IPS-15b (cell line): ENCODE data around the gene WASF2.
"Not testable (repeated sequence)": the region's sequence is repeated elsewhere in the genome, so short reads cannot be mapped to it uniquely, and the experiment has no call there.

Experiments
- H3K27me3 ChIP-seq: one replicate; pipeline ENCODE4 v1.6.1; 2013; ENCODE audit warnings: low read length; ENCODE audit not compliant: control insufficient read depth, insufficient read depth
- H3K36me3 ChIP-seq: one replicate; pipeline ENCODE4 v1.6.1; 2013; ENCODE audit warnings: low read length; ENCODE audit not compliant: control insufficient read depth, insufficient read depth
- H3K4me1 ChIP-seq: one replicate; pipeline ENCODE4 v1.6.1; 2013; ENCODE audit warnings: mild to moderate bottlenecking, low read length; ENCODE audit not compliant: control insufficient read depth, insufficient read depth
- H3K4me3 ChIP-seq: one replicate; pipeline ENCODE4 v1.5.1; 2013; ENCODE audit warnings: low read depth, low read length
- H3K9ac ChIP-seq: one replicate; pipeline ENCODE4 v1.6.1; 2013; ENCODE audit warnings: low read depth, mild to moderate bottlenecking, low read length
- H3K9me3 ChIP-seq: one replicate; pipeline ENCODE4 v1.6.1; 2013; ENCODE audit warnings: mild to moderate bottlenecking, low read length; ENCODE audit not compliant: control insufficient read depth, insufficient read depth

Gene WASF2

DNA sequence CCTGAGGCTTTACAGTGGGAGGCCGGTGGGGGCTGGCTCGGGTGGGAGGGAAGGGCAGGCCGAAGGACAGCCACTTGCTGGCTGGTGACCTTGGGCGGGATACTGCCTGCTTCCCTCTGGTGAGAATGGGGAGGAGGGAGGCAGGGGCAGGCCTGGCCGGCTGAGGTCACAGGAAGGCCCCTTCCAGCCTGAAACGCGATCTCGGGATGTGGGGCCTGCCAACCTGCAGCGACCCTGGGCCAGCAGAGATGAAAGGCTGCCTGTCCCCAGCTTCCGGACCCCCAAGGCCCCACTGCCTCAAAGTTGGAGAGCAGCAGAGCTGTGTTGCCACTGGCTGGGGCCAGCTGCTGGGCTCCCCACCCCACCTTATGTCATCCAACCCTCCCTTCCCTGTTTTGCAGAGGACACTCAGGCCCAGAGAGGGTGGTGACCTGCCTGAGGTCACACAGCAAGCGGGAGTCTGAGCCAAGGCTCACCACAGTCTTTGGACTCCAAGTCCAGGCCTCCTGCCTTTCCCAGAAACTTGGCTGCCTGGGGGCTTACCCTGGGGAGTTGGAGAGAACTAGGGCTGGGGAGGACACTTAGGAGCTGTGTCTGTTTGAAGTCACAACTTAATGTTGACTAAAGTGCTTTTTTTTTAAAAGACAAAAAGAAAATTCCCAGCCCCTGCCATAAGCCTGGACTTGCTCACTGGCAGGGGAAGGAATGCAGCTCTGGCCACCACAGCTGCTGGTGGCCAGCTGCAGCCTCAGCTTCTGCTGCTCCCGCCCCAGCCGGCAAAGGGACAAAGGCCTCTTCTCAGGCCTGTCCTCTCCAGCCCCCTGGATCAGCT is 14.8 kb upstream of the WASF2 start:
- no peak overlapping the region for H3K4me3 ChIP-seq
- no peaks in the 10 kb centered on the region for H3K27me3 ChIP-seq
- H3K36me3 ChIP-seq = no peaks in the 10 kb centered on the region
- no peak overlapping the region for H3K9ac ChIP-seq
- H3K4me1 ChIP-seq = peaks cover 4% of the 10 kb centered on the region
- no peaks in the 10 kb centered on the region for H3K9me3 ChIP-seq

- no peaks in the 10 kb centered on the region for H3K36me3 ChIP-seq
- H3K27me3 ChIP-seq = no peaks in the 10 kb centered on the region
- peaks cover 4% of the 10 kb centered on the region for H3K4me1 ChIP-seq
- no peaks in the 10 kb centered on the region for H3K9me3 ChIP-seq
- no peak overlapping the region for H3K4me3 ChIP-seq
- H3K9ac ChIP-seq = no peak overlapping the region
Observed at GRCh38 chr1:27503844-27504587, 14.0 kb upstream of the WASF2 start.

DNA sequence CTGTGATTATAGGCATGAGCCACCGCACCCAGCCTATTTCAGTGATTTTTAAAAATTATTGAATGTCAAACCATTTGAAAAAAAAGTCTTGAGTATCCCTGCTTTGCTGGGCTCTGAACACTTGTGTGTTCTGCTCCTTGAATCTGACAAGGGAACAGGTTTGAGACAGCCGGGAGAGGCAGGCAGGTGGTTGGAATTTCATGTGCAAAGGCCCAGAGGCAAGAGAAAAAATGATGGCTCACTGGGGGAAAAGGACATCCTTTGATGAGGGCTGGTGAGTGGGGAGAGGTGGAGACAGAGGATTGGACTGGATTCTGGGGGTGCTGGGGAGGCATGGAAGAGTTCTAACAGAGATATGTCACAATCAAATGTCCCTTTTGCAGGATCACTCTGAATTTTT is 13.1 kb upstream of the WASF2 start:
- Histone ChIP-seq H3K36me3 (no peaks in the 10 kb centered on the region), H3K4me3 (no peak overlapping the region), H3K27me3 (no peaks in the 10 kb centered on the region), H3K9me3 (no peaks in the 10 kb centered on the region), H3K4me1 (peaks cover 4% of the 10 kb centered on the region), H3K9ac (no peak overlapping the region)

GRCh38 chr1:27501159-27501558 is 11.2 kb upstream of the WASF2 start:
- H3K27me3 ChIP-seq, H3K9ac ChIP-seq, H3K36me3 ChIP-seq, H3K4me3 ChIP-seq, H3K9me3 ChIP-seq, H3K4me1 ChIP-seq: not testable (repeated sequence)

GRCh38 chr1:27499142-27499541 is 9.2 kb upstream of the WASF2 start:
- H3K36me3 ChIP-seq = no peaks in the 10 kb centered on the region
- H3K9me3 ChIP-seq = no peaks in the 10 kb centered on the region
- H3K4me1 ChIP-seq = peaks cover 4% of the 10 kb centered on the region
- no peak overlapping the region for H3K9ac ChIP-seq
- H3K27me3 ChIP-seq = no peaks in the 10 kb centered on the region
- no peak overlapping the region for H3K4me3 ChIP-seq

GRCh38 chr1:27496604-27497155 is 6.7 kb upstream of the WASF2 start:
- H3K9me3 ChIP-seq = no peaks in the 10 kb centered on the region
- no peaks in the 10 kb centered on the region for H3K27me3 ChIP-seq
- no peak overlapping the region for H3K9ac ChIP-seq
- H3K4me3 ChIP-seq = peak overlapping the region; percentile 33
- H3K4me1 ChIP-seq = peaks cover 4% of the 10 kb centered on the region
- no peaks in the 10 kb centered on the region for H3K36me3 ChIP-seq

- Histone ChIP-seq H3K9ac (no peak overlapping the region), H3K9me3 (no peaks in the 10 kb centered on the region), H3K4me1 (peaks cover 11% of the 10 kb centered on the region), H3K4me3 (no peak overlapping the region), H3K36me3 (no peaks in the 10 kb centered on the region), H3K27me3 (no peaks in the 10 kb centered on the region)
Observed at GRCh38 chr1:27492796-27493195, 2.8 kb upstream of the WASF2 start.

GRCh38 chr1:27491748-27492700 is 2.1 kb upstream of the WASF2 start:
- Histone ChIP-seq H3K4me1 (peaks cover 7% of the 10 kb centered on the region), H3K27me3 (no peaks in the 10 kb centered on the region), H3K36me3 (no peaks in the 10 kb centered on the region), H3K4me3 (no peak overlapping the region), H3K9ac (no peak overlapping the region), H3K9me3 (no peaks in the 10 kb centered on the region)

DNA sequence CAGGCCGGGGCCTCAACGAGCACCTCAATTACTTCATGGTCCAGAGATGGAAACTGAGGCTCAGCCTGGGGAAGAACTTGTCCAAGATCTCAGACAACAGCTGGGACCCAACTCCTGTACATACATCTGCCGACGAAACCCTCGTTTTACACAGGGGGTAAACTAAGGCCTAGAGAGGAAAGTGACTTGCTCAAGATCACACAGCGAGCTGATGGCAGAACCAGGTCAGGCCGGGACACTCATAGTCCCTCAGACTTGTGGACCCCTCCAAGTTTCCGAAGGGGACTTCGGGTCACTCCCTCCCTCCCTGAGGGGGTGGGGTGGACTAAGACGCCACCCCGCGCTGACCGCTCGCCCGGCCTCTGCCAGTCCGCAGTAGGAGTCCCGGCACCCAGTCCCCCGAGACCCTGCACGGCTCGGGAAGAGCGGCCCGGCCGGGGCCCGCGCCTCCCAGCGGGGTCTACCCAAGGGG is 430 bp downstream of the WASF2 start:
- peaks cover 7% of the 10 kb centered on the region for H3K4me1 ChIP-seq
- H3K4me3 ChIP-seq = peak overlapping the region; percentile 77
- no peaks in the 10 kb centered on the region for H3K36me3 ChIP-seq
- no peaks in the 10 kb centered on the region for H3K27me3 ChIP-seq
- no peaks in the 10 kb centered on the region for H3K9me3 ChIP-seq
- H3K9ac ChIP-seq = peak overlapping the region; percentile 66

DNA sequence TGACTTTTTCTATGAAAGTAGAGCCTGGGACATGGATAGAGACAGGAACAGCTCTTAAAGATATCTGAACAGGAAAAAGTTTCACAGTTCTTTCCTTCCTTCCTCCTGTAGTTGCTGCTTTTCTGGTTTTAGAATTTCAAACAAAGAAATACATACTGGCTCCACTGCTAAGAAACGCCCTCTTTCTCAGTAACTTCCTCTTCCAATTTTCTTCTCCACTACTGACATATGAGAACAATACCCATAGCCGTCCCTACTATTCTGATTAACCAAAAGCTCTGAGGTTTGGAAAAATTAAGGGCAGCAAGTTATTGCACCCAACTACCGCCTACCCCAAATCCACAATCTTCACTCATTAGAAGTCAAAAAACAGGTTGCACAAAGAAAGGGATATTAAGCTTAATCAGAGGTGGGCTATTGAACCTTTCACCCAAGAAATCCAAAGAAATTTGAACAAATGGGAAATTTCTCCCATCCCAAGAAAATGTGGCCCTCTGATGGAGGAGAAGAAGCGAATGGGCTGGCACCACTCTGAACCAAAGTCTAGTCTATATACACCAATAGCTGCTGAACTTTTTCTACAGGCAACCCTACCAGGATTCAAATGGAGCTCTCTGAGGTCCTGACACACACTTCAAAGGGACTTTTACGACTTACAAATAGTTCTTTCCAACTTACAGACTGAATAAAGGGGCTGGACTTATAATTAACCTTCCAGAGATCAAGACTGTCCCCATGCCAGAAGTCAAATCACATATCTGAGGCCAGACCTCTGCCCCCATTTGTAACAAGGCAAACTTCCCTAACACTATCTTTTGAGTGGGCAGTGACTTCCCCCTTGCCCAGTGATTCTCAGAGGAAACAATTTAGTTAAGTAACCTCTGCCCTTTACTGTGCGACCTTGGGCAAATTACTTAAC is 1.7 kb downstream of the WASF2 start:
- Histone ChIP-seq H3K36me3 (no peaks in the 10 kb centered on the region), H3K9ac (no peak overlapping the region), H3K4me3 (peak overlapping the region; percentile 77), H3K27me3 (no peaks in the 10 kb centered on the region), H3K9me3 (no peaks in the 10 kb centered on the region), H3K4me1 (peaks cover 7% of the 10 kb centered on the region)
